Measurements from ENCODE around the gene ADAMTSL1.

Gene ADAMTSL1

GRCh38 chr9:18500451-18500850 is 26.5 kb downstream of the ADAMTSL1 start:
- DNase-seq = no peak

- DNase-seq = no peak
These were observed 28.0 kb downstream of the ADAMTSL1 start for GRCh38 chr9:18501949-18502348.

- no peak for DNase-seq
These were observed 28.6 kb downstream of the ADAMTSL1 start for GRCh38 chr9:18502546-18502945.

- no peak for DNase-seq
These were observed 30.8 kb downstream of the ADAMTSL1 start for GRCh38 chr9:18504707-18505106.

GRCh38 chr9:18507151-18507550 is 33.2 kb downstream of the ADAMTSL1 start:
- no peak for DNase-seq

- no peak for DNase-seq
These were observed 42.6 kb downstream of the ADAMTSL1 start for GRCh38 chr9:18516514-18516913.

- DNase-seq = no peak
These were observed 43.0 kb downstream of the ADAMTSL1 start for GRCh38 chr9:18516965-18517364.

GRCh38 chr9:18520416-18521047 is 46.6 kb downstream of the ADAMTSL1 start:
- no peak for DNase-seq

- DNase-seq = no peak
These were observed 52.7 kb downstream of the ADAMTSL1 start for GRCh38 chr9:18526685-18527084.

- DNase-seq = no peak
These were observed 57.4 kb downstream of the ADAMTSL1 start for GRCh38 chr9:18531136-18532065.

- no peak for DNase-seq
These were observed 60.7 kb downstream of the ADAMTSL1 start for GRCh38 chr9:18534611-18535010.

GRCh38 chr9:18536554-18536953 is 62.6 kb downstream of the ADAMTSL1 start:
- DNase-seq = no peak

- DNase-seq = no peak
These were observed 65.3 kb downstream of the ADAMTSL1 start for GRCh38 chr9:18539203-18539693.

- DNase-seq = no peak
These were observed 69.0 kb downstream of the ADAMTSL1 start for GRCh38 chr9:18542837-18543405.

- DNase-seq = no peak
These were observed 69.6 kb downstream of the ADAMTSL1 start for GRCh38 chr9:18543406-18544192.

GRCh38 chr9:18544456-18544855 is 70.5 kb downstream of the ADAMTSL1 start:
- no peak for DNase-seq

- DNase-seq = no peak
These were observed 71.8 kb downstream of the ADAMTSL1 start for GRCh38 chr9:18545636-18546360.

GRCh38 chr9:18548456-18548855 is 74.5 kb downstream of the ADAMTSL1 start:
- no peak for DNase-seq

GRCh38 chr9:18549772-18550171 is 75.8 kb downstream of the ADAMTSL1 start:
- DNase-seq = no peak

- no peak for DNase-seq
These were observed 76.3 kb downstream of the ADAMTSL1 start for GRCh38 chr9:18550286-18550685.

- DNase-seq = no peak
These were observed 80.3 kb downstream of the ADAMTSL1 start for GRCh38 chr9:18554244-18554643.
